Left ventricle myocardium superior (tissue), 1 donor: Measurements from ENCODE around the gene STAC2. TPM values are rescaled to one million over a fixed set of nuclear protein-coding genes. Genes with fewer than 3 reads are reported as not detected.

Source experiments
- ATAC-seq: fragments of 200-7000 bp; cut with Tn5 transposase; one replicate; pipeline ENCODE4 v1.9.1; 2020; ENCODE audit warnings: mild to moderate bottlenecking, moderate library complexity
- DNase-seq: peaks from one replicate; pipeline ENCODE4 v3.0.0-alpha.2; 2020
- intact Hi-C: fragments of 100-400 bp; cut with micrococcal nuclease; formaldehyde crosslinking; loops from one replicate; pipeline ENCODE4 v1.11.0; 2022
- total RNA-seq: library from RNA; stranded (reverse); fragmentation: NEBNext Ultra II Directional; extraction: Animal tissue kit (Norgen Biotek cat#: 25700); gene quantifications from one replicate; pipeline ENCODE4 v1.2.1, GENCODE V29; 2021
- donor health status: DM: no; HTN: yes; CAD: no; lungs with severe emphysema.

The STAC2 gene
- total RNA-seq, 1 donor from 2014 or later = 0.62 TPM

DNA sequence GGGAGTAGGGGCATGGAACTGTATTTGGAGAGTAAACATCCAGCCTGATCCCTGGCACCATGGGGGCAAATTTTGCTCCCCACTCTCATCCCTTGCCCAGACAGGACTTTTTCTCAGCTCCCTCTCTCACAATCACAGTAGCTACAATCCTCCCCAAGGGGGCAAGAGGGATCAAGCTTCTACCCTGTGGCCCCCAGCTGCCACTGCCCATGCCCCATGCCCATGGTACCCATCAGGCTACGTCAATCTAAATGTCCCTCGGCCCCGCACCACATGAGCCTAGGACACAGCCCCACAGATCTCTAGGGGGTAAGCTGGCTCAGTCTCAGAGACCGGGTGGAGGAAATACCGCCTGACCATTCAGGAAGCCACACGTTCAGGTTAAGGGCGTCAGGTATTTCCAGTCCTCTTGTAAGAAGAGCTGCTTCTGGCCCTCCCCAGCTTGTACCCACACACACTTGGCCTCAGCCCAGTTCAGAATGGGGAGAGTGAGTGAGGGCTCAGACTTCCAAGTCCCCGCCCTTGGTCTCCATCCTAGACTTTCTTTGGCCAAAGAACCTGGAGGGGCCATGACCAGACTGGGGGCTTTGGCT lies 30.1 kb downstream of the STAC2 start:
- ATAC-seq = no peak
- DNase-seq = no peak

DNA sequence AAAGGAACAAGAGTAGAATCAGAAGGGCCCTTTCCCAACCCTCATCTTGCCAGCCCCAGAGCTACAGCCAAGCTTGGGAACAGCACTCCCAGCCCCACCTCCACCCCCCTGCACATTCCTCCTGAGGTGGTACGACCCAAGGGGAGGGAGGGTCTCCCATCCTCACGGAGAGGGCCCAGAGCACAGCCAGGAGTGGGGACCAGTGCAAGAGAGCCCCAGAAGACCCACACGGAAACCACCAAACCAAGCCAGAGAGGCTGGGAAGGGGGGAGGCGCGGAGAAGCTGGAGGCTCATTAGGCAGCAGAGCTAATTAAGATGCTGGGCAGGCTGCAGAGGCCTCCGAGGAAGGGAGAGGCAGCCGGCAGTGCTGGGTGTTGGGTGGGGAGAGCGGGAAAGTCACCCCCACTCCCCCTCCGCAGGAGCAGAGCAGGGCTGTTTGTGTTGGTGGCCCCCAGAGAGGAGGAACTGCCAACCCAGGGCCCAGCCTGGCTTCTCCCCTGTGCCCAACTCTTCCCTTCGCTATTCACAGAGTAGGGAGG lies 30.7 kb downstream of the STAC2 start:
- ATAC-seq (no peak), DNase-seq (no peak)
- intact Hi-C loops = no loop called here

More for the DNA sequence above, 30.1 kb downstream of the STAC2 start:
- intact Hi-C loops = no loop called here

- intact Hi-C loops = no loop called here
- ATAC-seq = peak; percentile 53
- DNase-seq = peak; percentile 78
Measured at GRCh38 chr17:39194089-39194984, 31.4 kb downstream of the STAC2 start.

DNA sequence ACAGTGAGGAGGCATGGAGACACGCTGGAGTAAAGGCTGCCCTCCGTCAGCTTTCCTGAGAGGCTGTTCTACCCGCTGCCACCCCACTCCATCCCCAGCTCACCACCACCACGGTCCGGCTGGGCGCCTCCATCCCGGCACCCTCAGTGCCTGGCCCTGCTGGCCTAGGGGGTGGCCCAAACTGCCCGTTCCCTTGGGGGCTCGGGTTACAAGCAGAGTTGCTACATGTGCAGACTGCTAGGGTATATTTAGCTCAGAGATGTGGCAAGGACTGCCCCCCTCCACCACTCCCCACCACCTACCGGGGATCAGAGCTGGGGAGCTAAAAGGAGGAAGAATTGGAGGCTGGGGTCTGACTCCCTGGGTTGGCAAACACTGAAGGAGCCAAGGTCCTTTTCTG lies 32.4 kb downstream of the STAC2 start:
- ATAC-seq (no peak), DNase-seq (no peak)
- intact Hi-C loops = no loop called here

DNA sequence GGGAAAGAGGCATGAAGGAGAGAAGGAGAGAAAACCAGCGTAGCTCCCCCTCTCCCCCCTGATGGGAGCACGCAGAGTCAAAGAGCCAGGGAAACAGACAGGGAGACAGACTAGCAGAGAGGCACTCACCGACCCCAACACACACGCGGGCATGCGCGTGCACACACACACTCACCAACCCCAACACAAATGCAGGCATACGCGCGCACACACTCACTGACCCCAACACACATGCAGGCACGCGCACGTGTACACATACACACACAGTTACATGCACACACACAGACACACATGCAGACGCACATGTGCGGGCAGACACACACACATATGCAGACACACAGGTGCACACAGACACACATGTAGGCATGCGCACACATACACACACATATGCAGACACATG lies 32.8 kb downstream of the STAC2 start:
- ATAC-seq (no peak), DNase-seq (no peak)
- intact Hi-C loops = no loop called here

DNA sequence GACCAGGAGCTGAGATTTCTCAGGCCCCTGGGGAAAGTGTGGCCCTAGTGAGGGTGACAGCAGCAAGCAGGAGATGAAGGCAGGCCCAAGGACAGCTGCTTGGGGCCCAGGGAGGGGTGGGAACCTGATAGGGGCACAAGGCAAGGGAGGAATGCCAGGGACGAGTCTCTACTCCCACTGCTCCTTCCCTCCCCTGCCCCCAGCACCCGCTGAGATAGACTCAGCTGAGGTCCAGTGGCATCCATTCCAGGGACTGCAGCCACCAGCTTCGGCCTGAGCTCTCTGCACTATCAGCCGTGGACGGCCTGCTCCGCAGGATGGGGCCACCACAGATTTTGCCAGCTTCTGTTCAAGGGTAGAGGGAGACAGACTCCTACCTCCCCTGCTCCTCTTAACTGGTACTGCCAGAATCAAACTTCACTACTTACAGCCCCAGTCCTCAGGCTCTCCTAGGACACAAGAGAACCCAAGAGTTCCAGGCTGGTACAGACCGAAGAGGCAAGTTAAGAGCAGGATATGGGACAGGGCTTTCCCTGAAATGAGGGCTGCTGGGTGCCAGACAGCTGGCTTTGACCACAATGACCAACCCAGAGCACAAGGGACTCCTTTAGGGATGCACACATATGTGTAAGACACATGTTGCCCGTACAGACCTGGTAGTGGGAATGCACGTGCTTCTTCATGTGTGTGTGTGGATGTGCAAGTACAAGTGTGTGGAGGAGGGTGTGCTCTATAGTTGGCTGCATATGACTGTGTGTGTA lies 33.8 kb downstream of the STAC2 start:
- ATAC-seq (no peak), DNase-seq (no peak)
- intact Hi-C loops = no loop called here

GRCh38 chr17:39187152-39187830 lies 38.5 kb downstream of the STAC2 start:
- ATAC-seq (no peak), DNase-seq (no peak)
- intact Hi-C loops = no loop called here

DNA sequence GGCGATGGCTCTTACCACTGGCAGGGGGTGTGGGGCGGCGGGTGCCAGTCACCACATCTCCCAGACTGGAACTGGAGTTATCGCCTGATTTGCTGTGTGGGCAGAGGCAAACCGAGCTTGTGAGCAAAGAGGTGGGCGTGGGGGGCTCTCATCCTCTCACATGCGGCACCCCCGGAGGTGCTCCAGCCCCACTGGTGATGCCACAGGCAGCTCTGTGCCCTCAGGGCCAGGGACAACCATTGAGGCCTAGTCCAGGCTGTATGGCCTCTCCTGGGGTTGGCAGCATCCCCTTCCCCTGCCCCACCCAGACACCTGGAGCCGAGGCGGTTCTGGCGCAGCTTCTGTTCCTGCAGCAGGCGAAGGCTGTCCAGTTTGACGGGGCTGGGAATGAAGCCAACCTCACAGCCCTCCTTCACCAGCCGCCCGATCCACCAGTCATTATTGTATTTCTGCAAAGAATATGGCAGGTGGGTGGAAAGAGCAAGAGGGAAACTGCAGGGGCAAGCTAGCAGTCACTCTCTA lies 39.2 kb downstream of the STAC2 start:
- intact Hi-C loops = no loop called here
- ATAC-seq (no peak), DNase-seq (no peak)

DNA sequence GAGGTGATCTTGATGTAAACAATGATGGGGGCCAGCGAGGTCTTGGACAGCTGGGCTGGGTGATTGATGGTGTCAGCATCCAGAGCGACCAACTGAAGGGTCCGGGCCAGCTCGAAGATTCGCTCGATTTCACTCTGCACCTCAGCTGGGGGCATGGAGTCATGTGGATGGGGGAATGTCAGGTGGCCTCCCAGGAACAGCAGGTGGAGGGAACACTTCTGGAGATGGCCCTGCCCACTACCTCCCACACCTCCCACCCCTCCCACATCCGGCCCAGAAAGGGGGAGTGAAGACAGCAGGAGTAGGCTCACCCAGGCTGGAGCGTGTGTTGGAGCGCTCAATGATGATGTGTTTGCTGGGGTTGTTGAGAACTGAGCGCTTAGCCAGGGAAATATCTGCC lies 42.0 kb downstream of the STAC2 start:
- intact Hi-C loops = no loop called here
- DNase-seq (no peak), ATAC-seq (no peak)

DNA sequence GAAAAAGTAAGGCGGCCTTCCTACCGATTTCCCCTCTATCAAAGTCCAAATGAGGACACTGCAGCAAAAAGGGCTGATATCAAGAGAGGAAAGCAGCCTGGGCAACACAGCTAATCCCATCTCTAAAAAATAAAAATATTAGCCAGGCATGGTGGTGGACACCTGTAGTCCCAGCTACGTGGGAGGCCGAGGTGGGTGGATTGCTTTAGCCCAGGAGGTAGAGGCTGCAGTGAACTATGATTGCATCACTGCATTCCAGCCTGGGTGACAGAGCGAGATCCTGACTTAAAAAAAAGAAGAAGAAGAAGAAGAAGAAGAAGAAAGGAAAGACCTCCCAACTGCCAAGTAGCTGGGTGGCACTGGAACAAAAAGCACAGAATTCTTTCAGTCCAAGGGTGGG lies 42.7 kb downstream of the STAC2 start:
- intact Hi-C loops = no loop called here
- DNase-seq (no peak), ATAC-seq (no peak)

DNA sequence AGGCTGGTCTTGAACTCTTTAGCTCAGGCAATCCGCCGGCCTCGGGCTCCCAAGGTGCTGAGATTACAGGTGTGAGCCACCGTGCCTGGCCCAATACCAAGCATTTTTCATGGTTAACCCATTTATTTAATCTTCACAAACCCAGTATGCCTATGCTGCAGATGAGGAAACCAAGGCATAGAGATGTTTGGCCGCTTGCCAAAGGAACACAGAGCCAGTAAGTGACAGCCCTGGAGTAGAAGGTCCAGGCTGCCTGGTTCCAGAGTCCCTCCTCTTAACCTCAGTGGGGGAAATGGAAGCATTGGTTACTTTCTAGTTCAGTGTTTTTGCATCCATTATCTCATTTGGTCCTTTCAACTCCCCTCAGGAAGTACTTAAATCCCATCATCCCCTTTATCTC lies 44.4 kb downstream of the STAC2 start:
- intact Hi-C loops = no loop called here
- no peak for ATAC-seq
- no peak for DNase-seq

DNA sequence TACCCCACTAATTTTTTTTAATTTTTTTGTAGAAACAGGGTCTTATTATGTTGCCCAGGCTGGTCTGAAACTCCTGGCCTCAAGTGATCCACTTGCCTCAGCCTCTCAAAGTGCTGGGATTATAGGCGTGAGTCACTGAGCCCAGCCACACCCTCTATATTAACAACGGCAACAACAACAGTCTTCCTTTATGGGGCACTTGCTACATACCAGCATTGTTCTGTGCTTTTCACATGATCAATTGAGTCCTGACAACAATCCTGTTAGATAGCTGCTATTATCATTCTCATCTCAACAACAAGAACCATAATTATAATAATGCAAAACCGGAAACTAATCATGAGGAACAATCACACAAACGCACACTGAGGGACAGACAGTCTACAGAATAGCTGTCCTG lies 47.2 kb downstream of the STAC2 start:
- intact Hi-C loops = no loop called here
- ATAC-seq (no peak), DNase-seq (no peak)

GRCh38 chr17:39177256-39177655 lies 48.5 kb downstream of the STAC2 start:
- intact Hi-C loops = no loop called here
- no peak for ATAC-seq
- no peak for DNase-seq

- DNase-seq (no peak), ATAC-seq (no peak)
- intact Hi-C loops = no loop called here
Measured at GRCh38 chr17:39175695-39176093, 50.1 kb downstream of the STAC2 start.

DNA sequence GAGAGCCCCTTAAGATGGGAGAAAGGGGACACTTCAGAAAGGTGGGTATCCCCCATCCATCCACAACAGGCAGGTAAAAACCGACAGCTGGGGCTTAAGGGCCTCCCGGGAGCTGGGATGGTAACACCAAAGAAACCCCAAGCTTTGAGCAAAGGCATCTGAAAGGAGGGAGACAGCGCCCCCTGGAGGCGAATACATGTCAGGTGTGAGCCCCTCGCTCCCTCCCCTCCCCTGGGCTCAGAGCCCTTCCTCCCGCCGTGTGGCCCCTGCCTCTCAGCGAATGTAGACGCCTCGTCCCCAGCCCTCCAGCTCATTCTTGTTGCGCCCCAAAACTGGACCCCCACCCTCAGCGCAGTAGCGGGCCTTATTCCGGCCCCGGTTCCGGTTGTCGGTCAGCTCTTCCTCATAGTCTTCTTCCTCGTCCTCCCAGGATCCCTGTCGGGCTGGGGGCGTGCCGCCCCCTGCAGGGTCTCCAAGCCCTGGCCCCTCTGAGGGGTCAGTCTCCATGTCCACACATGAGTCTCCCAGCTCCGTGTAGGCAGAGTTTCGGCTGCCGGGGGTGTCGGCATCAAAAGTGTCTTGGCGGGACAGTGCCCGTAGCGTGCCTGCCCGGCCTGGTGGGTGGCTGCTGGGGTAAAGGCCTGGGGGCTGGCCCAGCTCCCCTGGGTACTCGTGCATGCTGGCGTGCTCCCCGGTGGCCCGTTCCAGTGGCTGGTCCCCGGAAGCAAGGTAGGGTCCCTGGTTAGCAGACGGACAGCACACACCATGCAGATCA lies 50.6 kb downstream of the STAC2 start:
- DNase-seq = peak; percentile 87
- peak; percentile 86 for ATAC-seq
- intact Hi-C loops = no loop called here

DNA sequence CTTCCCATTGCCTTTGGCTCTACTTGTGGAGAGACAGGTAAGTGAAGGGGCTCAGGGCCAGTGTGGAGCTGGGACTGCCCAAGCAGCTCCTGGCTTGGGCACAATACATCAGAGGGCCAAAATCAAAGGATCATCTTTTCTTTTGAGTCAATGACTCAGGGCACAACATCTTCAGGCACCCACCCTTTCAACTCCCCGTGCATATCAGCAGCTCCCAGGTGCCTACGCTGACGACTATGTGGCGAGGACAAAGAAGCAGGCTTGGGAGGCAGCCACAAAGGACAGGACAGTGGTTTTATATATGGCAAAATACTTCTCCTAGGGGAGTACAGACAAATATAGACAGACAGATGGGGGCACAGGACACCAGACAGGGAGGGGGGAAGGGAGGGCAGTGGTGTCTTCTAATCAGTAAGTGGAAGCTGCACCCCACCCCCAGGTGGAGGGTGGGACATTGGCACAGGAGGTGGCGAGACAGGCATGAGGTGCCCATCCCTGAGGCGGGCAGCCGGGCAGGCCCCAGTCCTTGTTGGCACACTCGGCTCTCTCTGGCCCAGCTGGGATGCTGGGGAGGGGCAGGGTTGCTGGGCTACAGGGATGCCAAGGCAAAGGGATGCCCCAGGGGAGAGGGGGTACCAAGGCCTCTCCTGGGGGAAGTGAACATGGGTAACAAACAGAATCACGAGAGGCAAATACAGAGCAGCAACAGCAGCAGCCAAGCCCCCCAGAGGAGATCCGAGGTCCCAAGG lies 52.0 kb downstream of the STAC2 start:
- ATAC-seq = no peak
- DNase-seq = no peak
- intact Hi-C loops = no loop called here

GRCh38 chr17:39173080-39173479 lies 52.7 kb downstream of the STAC2 start:
- intact Hi-C loops = no loop called here
- ATAC-seq (no peak), DNase-seq (no peak)

DNA sequence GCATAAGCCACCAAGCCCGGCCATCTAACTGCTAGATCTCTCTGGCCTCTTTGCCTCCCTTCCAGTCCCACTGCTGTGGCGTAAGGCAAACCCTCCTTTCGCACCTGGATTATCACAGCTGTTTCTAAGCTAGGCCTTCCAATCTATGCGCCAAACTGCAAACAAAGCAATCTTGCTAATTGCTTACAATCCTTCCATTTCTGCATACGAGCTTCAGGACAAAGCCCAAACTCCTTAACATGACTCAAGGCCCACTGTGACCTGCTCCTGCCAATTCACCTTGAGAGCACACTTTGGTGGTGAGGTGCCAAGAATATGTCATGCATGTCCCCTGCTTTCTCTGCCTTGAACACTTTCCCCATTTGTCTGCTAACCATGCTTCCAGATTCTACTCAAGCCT lies 53.8 kb downstream of the STAC2 start:
- no peak for ATAC-seq

More for the DNA sequence above, 53.8 kb downstream of the STAC2 start:
- DNase-seq = no peak
- intact Hi-C loops = no loop called here
